H9 (cell line): ENCODE measurements around the gene MRPL51. TPM values are rescaled to one million over a fixed set of nuclear protein-coding genes. Genes with fewer than 3 reads are reported as not detected.
A peak's percentile ranks its signal among the peaks of the same experiment; 100 is the strongest.

Experiments
- DNase-seq: peaks from one replicate; pipeline ENCODE4 v3.0.0-alpha.2; 2017
- H2AFZ ChIP-seq: one replicate; pipeline ENCODE4 v1.6.1; 2013; ENCODE audit warnings: mild to moderate bottlenecking, low read length, control low read depth, moderate library complexity
- H2AK5ac ChIP-seq: 2 replicates; pipeline ENCODE4 v1.6.1; 2013; ENCODE audit warnings: low read length, control low read depth, mixed read lengths; ENCODE audit not compliant: insufficient read length
- H2BK120ac ChIP-seq: one replicate; pipeline ENCODE4 v1.6.1; 2013; ENCODE audit warnings: low read depth, mild to moderate bottlenecking, low read length, control low read depth, inconsistent platforms; ENCODE audit not compliant: poor library complexity, severe bottlenecking
- H2BK12ac ChIP-seq: 2 replicates; pipeline ENCODE4 v1.6.1; 2013; ENCODE audit warnings: low read length, control low read depth, mixed read lengths, low read depth; ENCODE audit not compliant: insufficient read length
- H2BK15ac ChIP-seq: 2 replicates; pipeline ENCODE4 v1.6.1; 2013; ENCODE audit warnings: low read depth, low read length, control low read depth
- H2BK20ac ChIP-seq: one replicate; pipeline ENCODE4 v1.6.1; 2013; ENCODE audit warnings: low read depth, mild to moderate bottlenecking, low read length, control low read depth, inconsistent platforms; ENCODE audit not compliant: poor library complexity, severe bottlenecking
- H2BK5ac ChIP-seq: 2 replicates; pipeline ENCODE4 v1.6.1; 2013; ENCODE audit warnings: low read length, control low read depth, mixed read lengths; ENCODE audit not compliant: insufficient read length
- H3K14ac ChIP-seq: 2 replicates; pipeline ENCODE4 v1.6.1; 2013; ENCODE audit warnings: low read length, control low read depth; ENCODE audit not compliant: insufficient read depth
- H3K18ac ChIP-seq: 2 replicates; pipeline ENCODE4 v1.6.1; 2013; ENCODE audit warnings: low read depth, mild to moderate bottlenecking, mixed read lengths, low read length, control low read depth; ENCODE audit not compliant: insufficient read length
- H3K23ac ChIP-seq: 2 replicates; pipeline ENCODE4 v1.6.1; 2013; ENCODE audit warnings: low read length, control low read depth, mixed read lengths, low read depth; ENCODE audit not compliant: insufficient read length
- H3K23me2 ChIP-seq: 2 replicates; pipeline ENCODE4 v1.6.1; 2013; ENCODE audit warnings: low read depth, mild to moderate bottlenecking, mixed read lengths, low read length, control low read depth; ENCODE audit not compliant: insufficient read length, poor library complexity, severe bottlenecking
- H3K27ac ChIP-seq: 2 replicates; pipeline ENCODE4 v1.5.1; 2013; ENCODE audit warnings: low read length, control low read depth, mixed read lengths, low read depth; ENCODE audit not compliant: insufficient read length
- H3K27me3 ChIP-seq: 2 replicates; pipeline ENCODE4 v1.6.1; 2013; ENCODE audit warnings: low read length, control low read depth, inconsistent platforms; ENCODE audit not compliant: insufficient read depth
- H3K4ac ChIP-seq: 2 replicates; pipeline ENCODE4 v1.6.1; 2013; ENCODE audit warnings: low read depth, mild to moderate bottlenecking, control low read depth, inconsistent platforms, low read length, moderate library complexity
- H3K4me1 ChIP-seq: 2 replicates; pipeline ENCODE4 v1.6.1; 2013; ENCODE audit warnings: low read length, control low read depth, inconsistent platforms; ENCODE audit not compliant: insufficient read depth
- H3K4me2 ChIP-seq: 2 replicates; pipeline ENCODE4 v1.6.1; 2013; ENCODE audit warnings: low read length, control low read depth, mixed read lengths; ENCODE audit not compliant: insufficient read length, insufficient read depth
- H3K56ac ChIP-seq: 2 replicates; pipeline ENCODE4 v1.6.1; 2013; ENCODE audit warnings: low read depth, mild to moderate bottlenecking, mixed read lengths, low read length, control low read depth; ENCODE audit not compliant: insufficient read length
- H3K79me1 ChIP-seq: 2 replicates; pipeline ENCODE4 v1.6.1; 2013; ENCODE audit warnings: low read depth, mild to moderate bottlenecking, moderate library complexity, low read length, control low read depth, inconsistent platforms; ENCODE audit not compliant: insufficient read depth, poor library complexity, severe bottlenecking
- H3K79me2 ChIP-seq: 2 replicates; pipeline ENCODE4 v1.6.1; 2013; ENCODE audit warnings: low read length, control low read depth, inconsistent platforms; ENCODE audit not compliant: insufficient read depth
- H3K9ac ChIP-seq: 2 replicates; pipeline ENCODE4 v1.6.1; 2013; ENCODE audit warnings: low read length, control low read depth, mixed read lengths; ENCODE audit not compliant: insufficient read length; ENCODE audit errors: extremely low read depth
- H3K9me3 ChIP-seq: one replicate; pipeline ENCODE4 v1.6.1; 2013; ENCODE audit warnings: low read depth, low read length, inconsistent platforms; ENCODE audit not compliant: control insufficient read depth
- H3T11ph ChIP-seq: one replicate; pipeline ENCODE4 v1.6.1; 2013; ENCODE audit warnings: mild to moderate bottlenecking, low read length, control low read depth, inconsistent platforms
- H4K20me1 ChIP-seq: one replicate; pipeline ENCODE4 v1.6.1; 2013; ENCODE audit not compliant: control insufficient read depth, insufficient read length, insufficient read depth
- H4K5ac ChIP-seq: 2 replicates; pipeline ENCODE4 v1.6.1; 2013; ENCODE audit warnings: low read depth, mild to moderate bottlenecking, mixed read lengths, low read length, control low read depth; ENCODE audit not compliant: insufficient read length
- H4K8ac ChIP-seq: replicated peaks from 2 replicates; pipeline ENCODE4 v1.6.1; 2013; ENCODE audit warnings: low read length, control low read depth, mixed read lengths, low read depth; ENCODE audit not compliant: insufficient read length
- H4K91ac ChIP-seq: 2 replicates; pipeline ENCODE4 v1.6.1; 2013; ENCODE audit warnings: low read depth, mild to moderate bottlenecking, moderate library complexity, mixed read lengths, low read length, control low read depth; ENCODE audit not compliant: insufficient read length
- H3K27ac Mint-ChIP-seq, 3 experiments: 2 replicates in 2 of 3; 3 replicates in 1 of 3; pipeline ENCODE4 v1.8.0; 2020 to 2021; ENCODE audit warnings: mixed read lengths in 3 of 3, mild to moderate bottlenecking in 1 of 3, moderate library complexity in 1 of 3
- H3K27me3 Mint-ChIP-seq: 2 replicates; pipeline ENCODE4 v1.8.0; 2021; ENCODE audit warnings: low read depth, mild to moderate bottlenecking, moderate library complexity, mixed read lengths
- H3K36me3 Mint-ChIP-seq, 3 experiments: 2 replicates in 2 of 3; 3 replicates in 1 of 3; pipeline ENCODE4 v1.8.0; 2020 to 2021; ENCODE audit warnings: low read depth in 3 of 3, mixed read lengths in 3 of 3; ENCODE audit not compliant: insufficient read depth in 1 of 3
- H3K4me1 Mint-ChIP-seq, 2 experiments: 2 replicates each; pipeline ENCODE4 v1.8.0; 2020; ENCODE audit warnings: mixed read lengths in 2 of 2
- H3K4me3 Mint-ChIP-seq, 2 experiments: 2 replicates in 1 of 2; 3 replicates in 1 of 2; pipeline ENCODE4 v1.8.0; 2020 to 2021; ENCODE audit warnings: mild to moderate bottlenecking in 2 of 2, mixed read lengths in 2 of 2, moderate library complexity in 1 of 2
- H3K9me3 Mint-ChIP-seq, 2 experiments: 2 replicates in 1 of 2; 3 replicates in 1 of 2; pipeline ENCODE4 v1.8.0; 2020; ENCODE audit warnings: mild to moderate bottlenecking in 2 of 2, mixed read lengths in 2 of 2, moderate library complexity in 1 of 2
- WGBS: extraction: QIAGEN DNeasy Blood & Tissue Kit; methylation state at CpG from one replicate; pipeline ENCODE4 v1.1.7; 2013; ENCODE audit warnings: missing lambda C conversion rate, low lambda C conversion rate, mixed read lengths; ENCODE audit not compliant: insufficient read length; ENCODE audit errors: extremely low coverage; 5-methylcytosine and 5-hydroxymethylcytosine counted together
- total RNA-seq: library from RNA; stranded (reverse); gene quantifications from 2 replicates; pipeline ENCODE4 v1.2.1, GENCODE V29; 2021
- TF ChIP-seq, protein P1 (sequence below): fragments of 200-600 bp; sonication (generic); conservative IDR thresholded peaks from 3 replicates; pipeline ENCODE4 v1.8.0; 2021; ENCODE audit warnings: antibody characterized with exemption, mild to moderate bottlenecking

The MRPL51 gene
- total RNA-seq, 1 experiment from 2014 or later: 329 TPM

DNA sequence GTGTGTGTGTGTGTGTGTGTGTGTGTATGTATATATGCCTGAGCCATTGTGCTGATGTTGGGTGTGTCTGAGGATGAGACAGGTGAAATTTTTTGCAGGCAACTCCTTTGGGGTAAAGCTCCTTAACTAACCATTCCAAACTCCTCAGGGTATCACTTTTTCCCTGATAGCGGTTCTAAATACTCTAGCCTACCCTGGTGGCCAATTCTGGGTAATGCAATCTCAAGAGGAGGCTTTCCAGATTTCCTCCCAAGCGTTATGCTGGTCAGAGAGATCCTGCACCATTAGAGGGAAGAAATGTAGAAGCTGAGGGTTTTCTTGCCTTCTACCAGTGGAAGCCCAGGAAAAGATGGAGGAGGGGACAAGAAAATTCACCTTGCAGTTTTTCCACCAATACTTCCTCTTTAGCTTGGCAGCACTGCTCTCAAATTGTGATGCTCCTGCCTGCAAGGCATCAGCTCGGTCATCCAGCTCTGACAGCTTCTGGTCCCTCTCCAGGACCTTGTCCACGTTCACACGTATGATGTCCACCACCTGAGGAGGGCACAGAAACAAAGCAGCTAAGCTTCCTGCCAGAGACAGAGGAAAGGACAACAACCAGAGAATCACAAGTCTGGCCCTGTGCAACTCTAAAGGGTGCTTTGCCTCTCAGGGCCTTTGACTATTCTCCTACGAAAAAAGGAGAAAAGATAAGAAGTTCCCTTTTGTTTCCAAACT, 27.4 kb downstream of the MRPL51 start:
- no CpG with 5 or more reads among the region's 6 CpGs for WGBS
- Histone ChIP-seq H2BK20ac (no peak overlapping the region), H2BK5ac (no peak overlapping the region), H3K14ac (no peak overlapping the region), H3K23me2 (peaks cover 3% of the 10 kb centered on the region), H3K9me3 (no peaks in the 10 kb centered on the region), H3T11ph (no peak overlapping the region), H3K4ac (no peak overlapping the region), H3K23ac (no peak overlapping the region), H3K79me1 (no peaks in the 10 kb centered on the region), H2BK15ac (no peak overlapping the region), H4K5ac (no peak overlapping the region), H4K91ac (no peak overlapping the region), H4K20me1 (no peaks in the 10 kb centered on the region), H4K8ac (no peak overlapping the region), H3K18ac (no peak overlapping the region), H3K27ac (no peak overlapping the region), H3K56ac (no peak overlapping the region), H3K27me3 (no peaks in the 10 kb centered on the region), H2AFZ (no peak overlapping the region), H2AK5ac (no peak overlapping the region), H2BK120ac (no peak overlapping the region), H3K9ac (no peak overlapping the region), H3K4me2 (no peak overlapping the region), H3K4me1 (no peaks in the 10 kb centered on the region), H3K79me2 (no peaks in the 10 kb centered on the region; the same call in 1 of the 2 replicates), H2BK12ac (no peak overlapping the region)
- Mint-ChIP-seq H3K27ac (no peak overlapping the region; a peak in 1 of 7 replicates), H3K36me3 (peaks cover 33 to 68% (median 55%) of the 10 kb centered on the region in 3 experiments), H3K27me3 (peaks cover 9% of the 10 kb centered on the region; the same call in 1 of the 2 replicates), H3K4me1 (peaks cover 14 to 25% of the 10 kb centered on the region in 2 experiments), H3K4me3 (no peak overlapping the region), H3K9me3 (no peaks in the 10 kb centered on the region)
- TF ChIP-seq, protein P1, sequence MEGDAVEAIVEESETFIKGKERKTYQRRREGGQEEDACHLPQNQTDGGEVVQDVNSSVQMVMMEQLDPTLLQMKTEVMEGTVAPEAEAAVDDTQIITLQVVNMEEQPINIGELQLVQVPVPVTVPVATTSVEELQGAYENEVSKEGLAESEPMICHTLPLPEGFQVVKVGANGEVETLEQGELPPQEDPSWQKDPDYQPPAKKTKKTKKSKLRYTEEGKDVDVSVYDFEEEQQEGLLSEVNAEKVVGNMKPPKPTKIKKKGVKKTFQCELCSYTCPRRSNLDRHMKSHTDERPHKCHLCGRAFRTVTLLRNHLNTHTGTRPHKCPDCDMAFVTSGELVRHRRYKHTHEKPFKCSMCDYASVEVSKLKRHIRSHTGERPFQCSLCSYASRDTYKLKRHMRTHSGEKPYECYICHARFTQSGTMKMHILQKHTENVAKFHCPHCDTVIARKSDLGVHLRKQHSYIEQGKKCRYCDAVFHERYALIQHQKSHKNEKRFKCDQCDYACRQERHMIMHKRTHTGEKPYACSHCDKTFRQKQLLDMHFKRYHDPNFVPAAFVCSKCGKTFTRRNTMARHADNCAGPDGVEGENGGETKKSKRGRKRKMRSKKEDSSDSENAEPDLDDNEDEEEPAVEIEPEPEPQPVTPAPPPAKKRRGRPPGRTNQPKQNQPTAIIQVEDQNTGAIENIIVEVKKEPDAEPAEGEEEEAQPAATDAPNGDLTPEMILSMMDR: peak; percentile 88
- DNase-seq: peak; percentile 67
